ENCODE measurements around the gene PDE1A.

GRCh38 chr2:182228073-182228473 lies 198.8 kb downstream of the PDE1A start:
- TF ChIP-seq POLR2A (IDR thresholded peaks at IDR 0.05) = no peak
- no peak for TF ChIP-seq CTCF (IDR thresholded peaks at IDR 0.05)

All from thyroid gland (tissue), 4 donors.